NCI-H2107 treated with DMSO at 0.1 percent for 48 hours (cell line): Measurements from ENCODE around the gene PPM1G.
"Not testable (repeated sequence)": the region's sequence is repeated elsewhere in the genome, so short reads cannot be mapped to it uniquely, and the experiment has no call there.

Experiments
- DNase-seq: peaks from one replicate; lab custom pipeline; 2025; ENCODE audit not compliant: unreplicated experiment; lab: John Stamatoyannopoulos, UW

The PPM1G gene

DNA sequence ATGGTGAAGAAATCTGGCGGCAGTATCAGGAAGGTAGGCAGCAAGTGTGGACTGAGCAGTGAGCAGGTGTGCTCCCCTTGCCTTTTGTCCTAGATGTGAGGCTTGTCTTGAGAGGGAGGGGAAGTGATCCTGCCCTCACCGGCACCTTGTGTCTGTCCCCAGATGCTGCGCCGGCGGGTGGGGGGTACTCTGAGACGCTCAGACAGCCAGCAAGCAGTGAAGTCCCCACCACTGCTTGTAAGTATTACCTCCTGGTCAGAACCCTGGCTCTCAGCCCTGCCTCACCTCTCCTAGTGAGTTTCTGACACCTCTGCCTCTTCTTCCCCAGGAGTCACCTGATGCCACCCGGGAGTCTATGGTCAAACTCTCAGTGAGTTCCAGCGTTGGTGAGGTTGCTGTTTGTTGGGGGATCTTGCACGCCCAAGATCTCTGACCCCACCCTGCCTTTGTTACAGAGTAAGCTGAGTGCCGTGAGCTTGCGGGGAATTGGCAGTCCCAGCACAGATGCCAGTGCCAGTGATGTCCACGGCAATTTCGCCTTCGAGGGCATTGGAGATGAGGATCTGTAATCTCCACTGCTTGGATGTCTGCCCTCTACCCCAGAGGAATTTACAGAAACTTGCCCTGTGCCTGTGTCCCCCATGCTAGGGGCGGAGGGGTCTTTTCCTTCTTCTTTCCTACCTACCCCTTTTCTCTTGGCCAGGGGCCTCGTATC is 33.1 kb downstream of the PPM1G start:
- no peak for DNase-seq

- DNase-seq = no peak
Measured at GRCh38 chr2:27375513-27376099, 33.8 kb downstream of the PPM1G start.

DNA sequence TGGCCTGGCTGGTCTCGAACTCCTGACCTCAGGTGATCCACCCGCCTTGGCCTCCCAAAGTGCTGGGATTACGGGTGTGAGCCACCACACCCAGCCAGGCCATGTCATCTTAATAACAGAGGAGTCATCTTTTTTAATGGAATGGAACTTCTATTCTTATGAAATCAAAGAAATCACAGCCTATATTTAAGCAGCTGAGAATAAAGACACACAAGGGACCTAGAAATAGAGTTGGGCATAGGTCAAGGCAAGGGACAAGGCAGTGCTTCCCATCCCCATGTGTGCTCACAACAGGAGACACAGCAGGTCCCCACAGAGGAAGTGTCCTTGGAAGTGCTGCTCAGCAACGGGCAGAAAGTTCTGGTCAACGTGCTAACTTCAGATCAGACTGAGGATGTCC is 35.8 kb downstream of the PPM1G start:
- no peak for DNase-seq

DNA sequence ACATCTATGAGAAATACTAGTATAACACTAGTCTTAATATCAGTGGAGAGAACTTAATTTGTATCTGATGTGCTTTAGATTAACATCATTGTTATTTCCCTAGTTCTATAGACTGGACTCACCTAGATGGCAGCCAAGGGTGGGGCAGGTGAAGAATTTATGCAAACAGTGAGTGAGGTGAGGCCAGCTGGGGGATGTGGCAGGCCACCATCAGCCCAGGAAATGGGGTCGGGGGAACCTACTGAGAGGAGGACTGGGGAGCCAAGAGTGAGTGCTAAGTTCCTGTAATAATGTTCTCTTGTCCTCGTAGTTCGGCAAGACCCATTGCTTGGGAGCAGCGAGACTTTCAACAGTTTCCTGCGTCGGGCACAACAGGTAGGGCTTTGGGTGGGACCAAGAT is 36.5 kb downstream of the PPM1G start:
- no peak for DNase-seq

GRCh38 chr2:27370816-27371620 is 38.4 kb downstream of the PPM1G start:
- DNase-seq = no peak

DNA sequence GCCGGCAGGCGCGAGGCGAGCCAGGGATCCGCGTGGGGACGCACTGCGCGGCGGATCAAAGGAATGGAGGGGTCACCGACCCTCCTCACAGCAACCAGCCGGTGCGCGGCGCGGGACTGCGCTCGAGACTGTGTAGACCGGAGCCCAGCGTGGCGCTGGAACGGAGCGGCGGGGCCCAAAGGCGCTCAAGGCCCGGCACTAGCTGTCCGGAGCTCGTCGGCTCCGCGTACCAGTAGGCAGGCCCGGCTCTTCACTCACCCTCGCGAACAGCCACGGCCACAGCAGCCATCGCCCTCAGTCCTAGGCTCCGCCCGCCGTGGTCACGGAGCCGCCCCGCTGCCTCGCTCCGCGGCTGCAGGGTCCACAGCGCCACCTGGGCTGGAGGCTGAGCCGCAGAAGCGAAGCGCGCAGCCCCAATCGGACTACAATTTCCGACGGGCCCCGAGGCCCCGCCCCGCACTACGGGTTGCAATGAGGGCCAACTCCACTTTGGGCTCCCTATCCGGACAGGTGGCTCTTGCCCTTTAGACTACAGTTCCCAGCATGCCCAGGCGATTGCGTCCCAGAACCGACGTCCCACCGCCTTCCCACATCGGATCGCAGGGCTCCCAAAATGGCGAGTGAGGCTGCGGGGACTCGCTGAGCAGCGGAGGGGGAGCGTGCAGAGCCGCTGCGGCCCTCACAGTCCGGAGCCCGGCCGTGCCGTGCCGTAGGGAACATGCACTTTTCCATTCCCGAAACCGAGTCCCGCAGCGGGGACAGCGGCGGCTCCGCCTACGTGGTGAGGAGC is 39.2 kb downstream of the PPM1G start, which contains the start of the genes EIF2B4 and SNX17:
Gene EIF2B4, minus strand, starts transcription at position 313 of the 790 bp plus-strand sequence. Its CDS starts 24 bp downstream, at position 289.
Gene SNX17, plus strand, starts transcription at position 591 of the 790 bp plus-strand sequence. Its CDS starts 128 bp downstream, at position 719.
- DNase-seq = peak; percentile 95

GRCh38 chr2:27369471-27370025 is 39.8 kb downstream of the PPM1G start:
- no peak for DNase-seq

- DNase-seq = no peak
Measured at GRCh38 chr2:27363933-27364332, 45.5 kb downstream of the PPM1G start.

DNA sequence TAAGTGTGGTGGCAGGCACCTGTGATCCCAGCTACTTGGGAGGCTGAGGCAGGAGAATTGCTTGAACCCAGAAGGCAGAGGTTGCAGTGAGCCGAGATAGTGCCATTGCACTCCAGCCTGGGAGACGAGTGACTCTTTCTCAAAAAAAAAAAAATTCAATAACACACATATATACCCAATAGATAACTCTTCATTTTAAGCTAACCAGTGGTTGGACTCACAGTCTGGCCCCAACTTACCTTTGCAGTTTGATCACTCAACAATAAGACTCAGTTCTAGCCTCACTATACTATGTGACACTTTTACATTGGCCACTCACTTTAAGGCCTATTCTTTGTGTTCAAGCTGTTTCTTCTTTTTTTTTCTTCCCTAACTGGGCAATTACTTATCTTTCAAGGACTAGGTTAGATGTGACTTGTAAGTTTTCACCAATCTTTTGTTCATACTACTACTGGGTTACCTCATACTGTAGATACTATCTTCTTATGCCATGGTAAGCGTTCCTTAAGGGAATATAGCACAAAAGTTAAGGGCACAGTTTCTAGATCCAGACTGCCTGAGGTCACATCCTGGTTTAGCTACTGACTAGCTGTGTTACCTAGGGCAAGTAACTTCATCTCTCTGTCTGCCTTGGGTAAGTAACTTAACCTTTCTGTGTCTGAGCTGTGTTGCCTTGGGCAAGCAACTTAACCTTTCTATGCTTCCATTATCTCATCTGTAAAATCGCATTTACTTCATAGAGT is 46.5 kb downstream of the PPM1G start:
- DNase-seq = no peak

GRCh38 chr2:27356382-27357181 is 52.8 kb downstream of the PPM1G start, which contains the start of gene GTF3C2:
TSS of gene GTF3C2 (minus strand) at chr2:27356764. CDS start at chr2:27343554, 13,210 bp downstream.
- peak; percentile 88 for DNase-seq

DNA sequence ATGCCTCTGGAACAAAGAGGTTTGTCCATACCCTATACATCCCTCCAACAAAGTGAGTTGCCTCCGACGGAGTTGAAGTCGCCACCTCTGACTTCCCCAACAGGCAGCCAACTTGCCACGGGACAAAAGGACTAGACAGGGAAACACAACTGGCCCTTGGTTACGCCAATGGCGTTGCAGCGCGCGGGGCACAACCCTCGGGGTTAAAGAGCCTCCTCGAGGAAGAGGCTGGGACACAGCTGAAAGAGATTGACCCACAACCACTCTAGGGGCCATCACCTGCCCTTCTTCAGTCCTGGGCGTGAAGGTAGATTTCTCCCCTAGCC is 53.4 kb downstream of the PPM1G start:
- no peak for DNase-seq

DNA sequence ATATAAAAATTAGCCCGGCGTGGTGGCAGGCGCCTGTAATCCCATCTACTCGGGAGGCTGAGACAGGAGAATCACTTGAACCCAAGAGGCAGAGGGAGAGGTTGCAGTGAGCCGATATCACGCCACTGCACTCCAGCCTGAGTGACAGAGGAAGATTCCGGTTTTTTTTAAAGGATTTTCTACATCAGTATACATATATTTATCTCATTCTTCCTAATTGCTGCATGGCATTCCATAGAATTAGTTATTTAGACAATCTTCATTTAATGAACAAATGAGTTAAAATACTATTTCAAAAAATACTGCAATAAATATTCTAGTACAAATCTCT is 54.8 kb downstream of the PPM1G start:
- no peak for DNase-seq

DNA sequence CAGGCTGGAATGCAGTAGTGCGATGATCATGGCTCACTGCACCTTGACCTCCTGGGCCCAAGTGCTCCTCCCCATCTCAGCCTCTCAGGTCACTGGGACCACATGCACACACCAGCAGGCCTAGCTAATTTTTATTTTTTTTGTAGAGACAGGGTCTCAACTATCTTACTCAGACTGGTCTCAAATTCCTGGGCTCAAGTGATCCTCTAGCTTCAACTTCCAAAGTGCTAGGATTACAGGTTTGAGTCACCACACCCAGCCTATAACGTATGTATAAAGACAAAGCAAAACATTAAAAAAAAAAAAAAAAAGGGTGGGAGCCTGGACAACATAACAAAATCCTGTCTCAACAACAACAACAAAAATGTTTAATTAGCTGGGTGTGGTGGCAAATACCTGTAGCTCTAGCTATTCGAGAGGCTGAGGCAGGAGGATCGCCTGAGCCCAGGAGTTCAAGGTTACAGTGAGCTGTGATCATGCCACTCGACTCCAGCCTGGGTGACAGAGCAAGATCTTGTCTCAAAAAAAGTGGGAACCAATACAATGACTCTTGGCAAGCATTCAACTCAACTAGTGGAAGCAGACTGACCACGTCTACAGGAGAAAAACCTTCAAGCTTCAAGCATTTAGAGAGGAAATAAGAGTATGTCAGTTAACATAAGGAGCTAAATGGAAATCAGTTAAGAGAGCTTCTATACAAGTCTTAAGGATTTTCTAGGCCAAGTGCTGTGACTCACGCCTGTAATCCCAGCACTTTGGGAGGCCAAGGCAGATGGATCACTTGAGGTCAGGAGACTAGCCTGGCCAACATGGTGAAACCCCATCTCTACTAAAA is 55.4 kb downstream of the PPM1G start:
- DNase-seq = no peak

DNA sequence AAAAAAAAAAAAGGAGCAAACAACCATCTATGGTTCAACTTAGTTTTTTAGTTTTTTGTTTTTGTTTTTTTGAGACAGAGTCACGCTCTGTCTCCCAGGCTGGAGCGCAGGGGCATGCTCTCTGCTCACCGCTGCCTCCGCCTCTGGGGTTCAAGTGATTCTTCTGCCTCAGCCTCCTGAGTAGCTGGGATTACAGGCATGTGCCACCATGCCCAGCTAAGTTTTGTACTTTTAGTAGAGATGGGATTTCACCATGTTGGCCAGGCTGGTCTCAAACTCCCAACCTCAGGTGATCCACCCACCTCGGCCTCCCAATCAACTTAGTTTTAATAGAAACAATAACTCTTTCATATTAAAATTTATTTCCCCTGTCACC is 56.0 kb downstream of the PPM1G start:
- not testable (repeated sequence) for DNase-seq

GRCh38 chr2:27351802-27352598 is 57.4 kb downstream of the PPM1G start:
- DNase-seq = no peak

DNA sequence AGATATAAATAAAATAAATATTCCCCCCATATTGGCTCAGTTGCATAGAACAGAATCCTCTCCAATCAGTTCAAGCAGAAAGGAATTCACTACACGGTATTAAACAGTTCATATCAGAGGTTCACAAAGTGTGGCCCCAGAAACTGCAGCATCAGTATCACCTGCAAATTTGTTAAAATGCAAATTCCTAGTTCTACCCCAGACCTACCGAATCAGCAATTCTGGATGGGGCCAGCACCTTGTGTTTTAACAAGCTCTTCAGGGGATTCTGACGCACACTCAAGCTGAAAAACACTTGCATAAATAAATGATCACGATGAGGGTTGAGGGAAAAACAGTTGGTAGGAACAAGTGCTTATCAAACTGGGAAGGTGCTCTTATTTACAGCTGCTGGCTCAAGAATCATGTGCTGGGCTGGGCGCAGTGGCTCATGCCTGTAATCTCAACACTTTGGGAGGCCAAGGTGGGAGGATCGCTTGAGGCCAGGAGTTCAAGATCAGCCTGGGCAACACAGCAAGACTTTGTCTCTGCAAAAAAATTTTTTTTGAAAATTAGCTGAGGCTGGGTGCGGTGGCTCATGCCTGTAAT is 59.2 kb downstream of the PPM1G start:
- no peak for DNase-seq

- no peak for DNase-seq
Measured at GRCh38 chr2:27347641-27348040, 61.8 kb downstream of the PPM1G start.
